Epithelial cell of esophagus (primary cell): ENCODE data around the gene USP9Y.
"Not testable (repeated sequence)": the region's sequence is repeated elsewhere in the genome, so short reads cannot be mapped to it uniquely, and the experiment has no call there.

Experiments
- DNase-seq: peaks from one replicate; pipeline ENCODE4 v3.0.0; 2010; ENCODE audit warnings: low read depth
- H3K4me3 ChIP-seq: 2 replicates; pipeline ENCODE4 v1.5.1; 2011; ENCODE audit warnings: mild to moderate bottlenecking, low read length, control low read depth
- TF ChIP-seq, protein P1 (sequence below): IDR thresholded peaks from 2 replicates; pipeline ENCODE4 v1.5.1; 2011; ENCODE audit warnings: low read depth, mild to moderate bottlenecking, low read length, control low read depth, inconsistent platforms; ENCODE audit not compliant: insufficient read depth; ENCODE audit errors: missing control alignments

The USP9Y gene

GRCh38 chrY:12701181-12701695 is at the start of gene USP9Y:
USP9Y (plus strand) TSS chrY:12701231; CDS start chrY:12709448, 8,217 bp downstream.
- TF ChIP-seq, protein P1, sequence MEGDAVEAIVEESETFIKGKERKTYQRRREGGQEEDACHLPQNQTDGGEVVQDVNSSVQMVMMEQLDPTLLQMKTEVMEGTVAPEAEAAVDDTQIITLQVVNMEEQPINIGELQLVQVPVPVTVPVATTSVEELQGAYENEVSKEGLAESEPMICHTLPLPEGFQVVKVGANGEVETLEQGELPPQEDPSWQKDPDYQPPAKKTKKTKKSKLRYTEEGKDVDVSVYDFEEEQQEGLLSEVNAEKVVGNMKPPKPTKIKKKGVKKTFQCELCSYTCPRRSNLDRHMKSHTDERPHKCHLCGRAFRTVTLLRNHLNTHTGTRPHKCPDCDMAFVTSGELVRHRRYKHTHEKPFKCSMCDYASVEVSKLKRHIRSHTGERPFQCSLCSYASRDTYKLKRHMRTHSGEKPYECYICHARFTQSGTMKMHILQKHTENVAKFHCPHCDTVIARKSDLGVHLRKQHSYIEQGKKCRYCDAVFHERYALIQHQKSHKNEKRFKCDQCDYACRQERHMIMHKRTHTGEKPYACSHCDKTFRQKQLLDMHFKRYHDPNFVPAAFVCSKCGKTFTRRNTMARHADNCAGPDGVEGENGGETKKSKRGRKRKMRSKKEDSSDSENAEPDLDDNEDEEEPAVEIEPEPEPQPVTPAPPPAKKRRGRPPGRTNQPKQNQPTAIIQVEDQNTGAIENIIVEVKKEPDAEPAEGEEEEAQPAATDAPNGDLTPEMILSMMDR = no peak
- no peak for DNase-seq
- H3K4me3 ChIP-seq = no peak within 1 kb of the TSS

GRCh38 chrY:12651621-12652036 is 49.4 kb upstream of the USP9Y start:
- TF ChIP-seq, protein P1 = no peak
- H3K4me3 ChIP-seq = no peak overlapping the region
- peak; percentile 85 for DNase-seq

DNA sequence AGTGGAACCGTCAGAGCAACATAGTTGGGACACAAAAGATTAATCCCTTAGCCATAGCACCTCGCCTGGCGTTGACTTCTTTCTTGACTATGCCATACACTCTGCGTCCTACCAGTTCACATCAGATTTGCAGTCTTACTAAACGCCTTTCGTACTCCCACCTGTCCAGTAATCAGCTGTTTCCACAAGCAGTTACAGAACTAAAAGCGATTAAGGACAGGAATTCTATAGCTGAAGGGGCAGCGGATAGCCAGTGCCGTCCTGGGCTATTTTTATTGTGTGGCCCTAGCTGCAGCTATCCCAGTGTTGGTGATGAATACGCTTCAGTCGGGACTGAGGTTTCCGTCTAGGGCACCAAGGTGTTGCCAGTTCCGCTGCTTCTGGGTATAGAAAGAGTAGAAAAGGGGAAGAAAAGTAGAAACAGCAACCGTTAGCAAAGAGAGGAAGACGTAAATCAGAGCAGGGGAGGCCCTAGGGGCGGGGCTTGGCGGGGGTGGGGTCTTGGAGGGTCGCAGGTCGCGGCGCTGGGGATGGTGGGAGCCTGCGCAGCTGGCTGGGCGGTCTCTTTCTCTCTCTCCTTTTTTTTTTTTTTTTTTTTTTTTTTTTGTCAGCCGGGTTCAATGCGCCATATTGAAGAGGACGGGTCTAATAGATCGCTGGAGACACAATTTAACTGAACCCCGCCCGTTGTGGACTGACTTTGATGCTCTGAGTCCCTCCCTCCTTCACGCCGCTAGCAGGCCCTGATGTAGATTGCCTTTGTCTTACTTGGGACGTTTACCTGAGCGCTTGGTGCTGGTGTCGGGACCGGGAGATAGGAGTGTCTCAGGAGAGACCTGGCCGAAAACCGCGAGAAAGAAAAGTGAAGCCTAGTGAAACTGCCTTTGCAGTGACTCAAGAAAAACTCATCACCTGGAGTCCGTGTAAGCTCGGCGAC is 39.0 kb upstream of the USP9Y start:
- peak; percentile 59 for DNase-seq
- H3K4me3 ChIP-seq = peak overlapping the region; percentile 73
- TF ChIP-seq, protein P1 = no peak

- H3K4me3 ChIP-seq = peak overlapping the region; percentile 73
- TF ChIP-seq, protein P1 = no peak
- DNase-seq = peak; percentile 77
Measured at GRCh38 chrY:12662745-12663591, 38.1 kb upstream of the USP9Y start.

GRCh38 chrY:12663845-12664244 is 37.2 kb upstream of the USP9Y start:
- not testable (repeated sequence) for DNase-seq
- H3K4me3 ChIP-seq = peak overlapping the region; percentile 73

DNA sequence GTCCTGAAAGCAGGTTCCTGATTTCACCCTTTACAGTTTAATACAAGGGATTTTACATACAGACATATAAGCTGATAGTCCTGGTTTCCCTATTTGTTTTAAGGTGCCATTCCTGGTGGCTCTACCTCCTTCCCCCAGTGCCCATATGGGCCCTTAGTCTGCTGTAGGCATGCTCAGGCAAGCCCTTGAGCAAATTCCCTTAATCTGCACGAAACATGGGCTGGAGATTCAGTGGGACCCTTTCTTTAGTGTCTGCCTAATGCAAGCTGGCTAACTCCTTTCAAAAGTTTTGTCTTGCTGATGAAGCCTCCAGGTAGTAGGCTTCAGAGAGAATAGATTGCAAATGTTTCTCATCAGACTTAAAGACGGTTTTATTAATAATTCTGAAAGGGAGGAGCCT is 22.9 kb upstream of the USP9Y start:
- no peak for DNase-seq
- TF ChIP-seq, protein P1 = no peak

DNA sequence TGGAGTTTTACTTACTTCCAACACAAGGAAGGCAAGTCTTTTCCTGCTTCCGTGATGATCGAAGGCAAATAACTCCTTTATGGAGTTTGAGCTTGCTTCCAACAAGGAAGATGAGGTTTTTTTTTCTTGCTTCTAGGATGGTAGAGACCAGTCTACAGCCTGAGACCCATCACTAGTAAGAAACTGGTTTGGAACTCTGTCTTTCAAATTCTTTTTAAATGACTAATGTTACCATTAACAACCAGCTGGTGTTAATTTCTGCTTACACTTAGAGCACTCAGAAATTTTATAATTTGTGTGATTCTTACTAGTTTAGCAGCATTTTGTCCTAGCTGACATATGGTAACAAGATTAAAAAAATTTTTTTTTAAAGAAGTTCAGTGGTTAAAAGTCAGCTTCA is 19.5 kb upstream of the USP9Y start:
- TF ChIP-seq, protein P1 = no peak
- H3K4me3 ChIP-seq = no peak overlapping the region
- peak; percentile 12 for DNase-seq

More for the DNA sequence above, 22.9 kb upstream of the USP9Y start:
- H3K4me3 ChIP-seq = no peak overlapping the region
